Keratinocyte (primary cell): ENCODE data around the gene CHCHD6.

Experiments
- EZH2 ChIP-seq: IDR thresholded peaks from one replicate; pipeline ENCODE4 v1.6.1; 2012; ENCODE audit warnings: inconsistent platforms, mild to moderate bottlenecking, low read length, moderate library complexity
- TF ChIP-seq, protein P1 (sequence below), 3 experiments: IDR thresholded peaks in 1 of 3; conservative IDR thresholded peaks in 1 of 3; optimal IDR thresholded peaks in 1 of 3; 2 replicates in 2 of 3; 3 replicates in 1 of 3; pipeline versions ENCODE3 to v1.5.1; 2011; ENCODE audit warnings: low read length in 3 of 3, mild to moderate bottlenecking in 3 of 3, moderate library complexity in 2 of 3, control low read depth in 1 of 3, inconsistent platforms in 1 of 3; ENCODE audit not compliant: insufficient read depth in 2 of 3; ENCODE audit errors: extremely low read depth in 1 of 3

DNA sequence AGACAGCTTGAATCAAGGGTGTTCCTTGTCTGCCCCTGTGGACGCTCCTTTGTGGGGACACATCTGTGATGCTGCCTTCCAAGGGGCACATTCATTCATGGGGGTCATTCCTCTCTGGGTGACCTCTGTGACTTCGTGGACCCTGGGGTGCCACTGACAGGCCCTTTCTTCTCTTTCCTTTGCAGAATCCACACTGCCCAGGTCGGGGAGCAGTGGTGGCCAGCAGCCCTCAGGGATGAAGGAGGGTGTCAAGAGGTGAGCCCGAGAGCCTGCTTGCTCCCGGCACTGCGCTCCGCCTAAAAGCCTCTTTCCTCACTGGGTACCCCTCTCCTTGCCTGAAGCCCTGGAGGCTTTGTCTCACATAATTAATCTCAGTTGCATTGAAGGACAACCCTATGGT is 26.3 kb downstream of the CHCHD6 start:
- TF ChIP-seq, protein P1, sequence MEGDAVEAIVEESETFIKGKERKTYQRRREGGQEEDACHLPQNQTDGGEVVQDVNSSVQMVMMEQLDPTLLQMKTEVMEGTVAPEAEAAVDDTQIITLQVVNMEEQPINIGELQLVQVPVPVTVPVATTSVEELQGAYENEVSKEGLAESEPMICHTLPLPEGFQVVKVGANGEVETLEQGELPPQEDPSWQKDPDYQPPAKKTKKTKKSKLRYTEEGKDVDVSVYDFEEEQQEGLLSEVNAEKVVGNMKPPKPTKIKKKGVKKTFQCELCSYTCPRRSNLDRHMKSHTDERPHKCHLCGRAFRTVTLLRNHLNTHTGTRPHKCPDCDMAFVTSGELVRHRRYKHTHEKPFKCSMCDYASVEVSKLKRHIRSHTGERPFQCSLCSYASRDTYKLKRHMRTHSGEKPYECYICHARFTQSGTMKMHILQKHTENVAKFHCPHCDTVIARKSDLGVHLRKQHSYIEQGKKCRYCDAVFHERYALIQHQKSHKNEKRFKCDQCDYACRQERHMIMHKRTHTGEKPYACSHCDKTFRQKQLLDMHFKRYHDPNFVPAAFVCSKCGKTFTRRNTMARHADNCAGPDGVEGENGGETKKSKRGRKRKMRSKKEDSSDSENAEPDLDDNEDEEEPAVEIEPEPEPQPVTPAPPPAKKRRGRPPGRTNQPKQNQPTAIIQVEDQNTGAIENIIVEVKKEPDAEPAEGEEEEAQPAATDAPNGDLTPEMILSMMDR (optimal IDR thresholded peaks at IDR 0.05 in 1 of 3, IDR thresholded peaks at IDR 0.05 in 1 of 3, conservative IDR thresholded peaks at IDR 0.05 in 1 of 3; ENCODE audit: extremely low read depth in 1 of 3, insufficient read depth in 2 of 3, low read length in 3 of 3): no peak
- TF ChIP-seq EZH2: no peak
